GM10847 (cell line): Measurements from ENCODE around the gene TEX44.

Experiments
- POLR2A ChIP-seq: IDR thresholded peaks from 2 replicates; pipeline ENCODE4 v1.6.1; 2011; ENCODE audit not compliant: insufficient read length; ENCODE audit errors: extremely low read depth

TEX44 gene

DNA sequence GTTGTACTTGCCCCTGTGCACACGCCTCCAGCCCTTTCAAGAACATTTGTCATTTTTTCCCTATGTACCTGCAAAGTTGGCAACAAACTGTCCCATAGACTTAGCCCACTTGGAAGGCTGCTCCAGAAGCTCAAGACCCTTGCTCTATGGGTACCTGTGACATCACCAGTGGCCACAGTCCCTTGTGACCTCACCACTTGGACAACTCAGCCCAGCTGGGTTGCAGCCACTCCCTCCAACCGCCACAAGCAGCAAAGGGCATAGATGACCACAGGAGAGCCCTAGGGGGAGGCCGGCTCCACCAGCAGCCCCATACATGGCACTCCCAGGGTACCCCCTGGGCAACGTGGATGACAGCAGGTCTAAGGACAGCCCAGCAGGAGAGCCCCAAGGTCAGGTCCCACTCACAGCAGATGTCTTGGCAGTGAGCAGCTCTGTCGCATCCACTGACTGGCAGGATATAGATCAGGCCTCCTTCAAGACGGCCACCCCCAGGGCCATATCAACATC, at the start of gene TEX44:
Gene TEX44 (plus strand): TSS at position 229 of the 510 bp plus-strand sequence. CDS start 88 bp downstream, at position 317.
- no peak for TF ChIP-seq POLR2A

DNA sequence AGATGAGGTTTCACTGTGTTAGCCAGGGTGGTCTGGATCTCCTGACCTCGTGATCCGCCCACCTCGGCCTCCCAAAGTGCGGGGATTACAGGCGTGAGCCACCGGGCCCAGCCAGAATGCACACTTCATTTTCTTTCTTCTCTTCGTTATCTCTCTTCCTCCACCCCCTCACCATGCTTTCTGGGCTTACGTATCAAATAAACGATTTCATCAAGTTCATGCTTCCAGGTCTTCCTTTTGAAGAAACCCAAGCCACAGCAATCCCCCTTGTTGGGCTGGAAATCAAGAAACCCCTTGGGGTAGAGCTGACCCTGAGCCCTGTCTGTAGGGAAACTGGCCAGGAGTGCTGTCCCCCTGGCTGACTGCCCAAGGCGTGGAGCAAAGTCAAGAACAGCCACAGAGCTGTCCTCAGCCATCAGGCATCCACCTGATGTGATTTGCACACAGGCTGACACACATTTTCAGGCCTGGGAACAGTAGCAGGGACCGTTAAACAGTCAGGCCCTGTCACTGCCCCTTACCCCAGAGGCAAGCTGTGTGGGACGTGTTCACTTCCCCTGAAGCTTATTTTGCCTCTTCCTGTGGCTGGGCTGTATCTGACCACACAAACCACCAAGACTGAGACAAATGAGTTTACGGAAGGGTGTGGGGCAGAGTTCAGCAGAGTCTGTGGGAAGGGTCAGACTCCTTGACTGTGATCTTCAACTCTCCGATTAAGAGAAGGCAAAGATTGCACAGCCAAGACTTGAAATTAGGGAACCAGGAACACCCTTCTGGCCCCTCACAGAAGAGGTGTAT, 47.4 kb upstream of the TEX44 start:
- TF ChIP-seq POLR2A, result peak; percentile 48

DNA sequence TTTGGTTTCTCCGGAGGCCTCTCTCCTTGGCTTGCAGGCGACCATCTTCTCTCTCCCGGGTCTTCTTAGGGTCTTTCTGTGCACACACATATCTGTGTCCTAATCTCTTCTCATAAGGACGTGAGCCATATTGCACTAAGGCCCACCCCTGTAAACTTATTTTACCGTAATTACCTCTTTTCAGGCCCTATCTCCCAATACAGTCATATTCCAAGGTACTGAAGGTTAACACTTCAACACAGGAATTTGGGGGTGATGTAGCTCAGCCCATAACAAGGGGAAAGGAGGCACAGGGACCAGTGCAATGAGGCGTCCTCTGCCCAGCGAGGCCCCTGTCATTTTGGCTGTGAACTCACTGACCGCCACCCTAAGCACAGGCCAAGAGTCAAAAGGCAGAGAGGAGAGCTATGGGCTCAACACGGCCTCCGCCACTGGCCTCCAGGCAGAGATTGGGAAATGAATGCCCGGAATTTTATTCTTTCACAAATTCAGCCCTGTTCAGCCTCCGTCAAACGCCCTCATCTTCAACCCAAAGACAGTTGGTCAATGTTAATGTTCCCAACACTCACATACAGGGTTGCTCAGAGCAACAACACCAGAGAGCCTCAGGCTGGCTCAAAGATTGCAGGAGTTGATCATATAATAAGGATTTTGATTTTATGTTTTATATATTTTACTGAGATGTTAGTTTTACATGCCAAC, 46.5 kb upstream of the TEX44 start:
- no peak for TF ChIP-seq POLR2A

DNA sequence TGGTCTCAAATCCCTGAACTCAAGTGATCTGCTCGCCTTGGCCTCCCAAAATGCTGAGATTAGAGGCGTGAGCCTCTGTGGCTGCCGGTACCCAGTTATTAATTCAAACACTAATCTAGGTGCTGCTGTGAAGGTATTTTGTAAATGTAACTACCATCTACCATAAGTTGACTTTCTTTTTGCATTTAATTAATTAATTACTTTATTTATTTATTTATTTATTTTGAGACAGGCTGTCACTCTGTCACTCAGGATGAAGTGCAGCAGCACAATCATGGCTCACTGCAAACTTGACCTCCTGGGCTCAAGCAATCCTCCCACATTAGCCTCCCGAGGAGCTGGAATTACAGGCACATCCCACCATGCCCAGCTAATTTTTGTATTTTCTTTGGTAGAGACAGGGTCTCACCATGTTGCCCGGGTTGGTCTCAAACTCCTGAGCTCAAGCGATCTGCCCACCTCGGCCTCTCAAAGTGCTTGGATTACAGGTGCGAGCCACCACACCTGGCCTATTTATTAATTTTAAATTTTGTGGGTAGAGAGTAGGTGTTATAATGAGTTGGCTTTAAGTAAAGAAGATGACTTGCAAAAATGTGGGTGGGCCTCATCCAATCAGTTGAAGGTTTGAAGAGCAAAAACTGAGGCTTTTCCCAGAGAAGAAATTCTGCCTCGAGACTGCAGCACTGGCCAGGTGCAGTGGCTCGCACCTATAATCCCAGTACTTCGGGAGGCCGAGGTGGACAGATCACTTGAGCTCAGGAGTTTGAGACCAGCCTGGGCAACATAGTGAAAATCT, 45.2 kb upstream of the TEX44 start:
- TF ChIP-seq POLR2A, result no peak

DNA sequence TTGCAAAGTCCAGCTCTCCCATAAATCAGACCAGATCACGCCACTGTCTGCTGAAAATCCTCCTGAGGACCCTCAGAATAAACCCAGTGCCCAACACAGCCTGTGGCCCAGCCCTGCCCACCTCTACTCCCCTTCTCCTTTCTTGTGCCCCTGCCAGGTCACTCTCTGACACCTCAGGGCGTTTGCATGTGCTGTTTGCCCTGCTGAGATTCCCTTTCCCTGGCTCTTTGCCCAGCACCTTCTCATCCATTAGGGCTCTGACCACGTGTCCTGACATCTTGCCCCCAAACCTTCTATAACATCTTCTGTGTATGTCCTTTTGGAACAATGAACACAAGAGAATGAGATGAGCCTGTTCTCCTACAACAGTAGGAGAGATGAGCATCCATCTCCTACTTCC, 43.9 kb upstream of the TEX44 start:
- TF ChIP-seq POLR2A, result no peak

DNA sequence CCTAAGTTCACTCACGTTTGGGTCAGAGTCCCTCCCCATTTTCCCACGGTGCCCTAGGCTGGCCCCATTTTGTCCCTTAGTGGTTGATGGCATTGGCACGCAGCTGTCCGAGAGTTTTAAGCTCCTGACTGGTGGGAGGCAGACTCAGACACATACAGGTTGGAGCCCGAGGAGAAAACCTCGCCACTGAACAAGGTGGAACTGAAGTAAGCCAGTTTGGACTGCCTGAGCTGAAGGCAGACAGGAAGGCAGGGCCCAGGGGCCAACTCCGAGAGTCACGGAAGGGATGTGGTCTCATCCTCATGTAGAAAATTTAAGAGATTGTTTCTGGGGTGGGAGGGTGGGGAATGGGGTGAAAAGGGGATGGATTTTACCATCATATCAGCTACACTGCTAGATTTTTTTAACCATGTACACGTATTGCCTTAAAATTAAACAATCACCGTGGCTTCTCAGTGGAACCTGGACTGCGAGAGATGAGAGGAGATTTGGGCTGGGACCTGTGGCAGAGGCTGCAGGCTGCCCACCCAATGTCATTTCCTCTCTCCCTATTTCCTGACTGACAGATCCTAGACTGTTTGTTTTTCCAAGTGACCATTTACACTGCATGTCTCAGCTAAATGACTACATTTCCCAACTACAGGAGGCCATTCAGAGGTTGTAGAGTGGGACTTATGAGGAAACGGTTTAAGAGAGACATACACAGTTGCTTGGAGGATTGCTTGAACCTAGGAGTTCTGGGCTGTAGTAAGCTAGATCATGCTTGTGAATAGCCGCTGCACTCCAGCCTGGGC, 43.0 kb upstream of the TEX44 start:
- no peak for TF ChIP-seq POLR2A

DNA sequence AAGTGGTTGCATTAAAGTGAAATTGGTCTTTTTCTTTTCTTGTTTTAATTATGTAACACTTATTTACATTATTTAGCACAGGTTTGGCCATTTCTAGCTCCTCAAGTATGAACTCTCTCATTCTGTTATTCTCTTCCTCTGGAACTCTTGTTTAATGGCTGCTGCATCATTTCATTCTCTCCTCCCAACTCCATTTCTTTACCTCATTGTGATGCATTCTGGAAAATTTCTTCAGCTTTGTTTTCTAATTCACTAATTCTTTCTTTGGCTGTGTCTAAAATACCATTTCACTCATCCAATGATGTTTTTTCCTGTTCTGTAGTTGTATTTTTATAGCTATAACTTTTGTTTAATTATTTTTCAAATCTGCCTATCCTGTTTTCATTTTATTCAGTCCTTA, 39.9 kb upstream of the TEX44 start:
- TF ChIP-seq POLR2A, result no peak

DNA sequence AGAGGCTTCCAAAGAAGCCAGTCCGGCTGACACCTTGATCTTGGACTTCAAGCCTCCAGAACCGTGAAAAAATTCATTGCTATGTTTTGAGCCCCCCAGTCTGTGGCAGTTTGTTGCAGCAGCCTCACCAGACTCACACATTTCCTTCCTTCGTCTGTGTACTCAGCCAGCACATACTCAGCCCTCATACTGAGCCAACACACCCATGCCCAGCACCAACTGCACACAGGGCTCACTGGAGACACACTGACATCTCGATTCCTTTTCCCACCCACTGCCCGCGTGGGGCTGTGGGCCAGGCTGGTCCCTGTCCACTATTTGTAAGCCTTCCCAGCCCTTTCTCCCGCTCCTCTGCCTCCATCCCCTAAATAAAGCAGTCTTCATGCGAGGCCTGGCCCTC, 38.3 kb upstream of the TEX44 start:
- TF ChIP-seq POLR2A, result no peak

DNA sequence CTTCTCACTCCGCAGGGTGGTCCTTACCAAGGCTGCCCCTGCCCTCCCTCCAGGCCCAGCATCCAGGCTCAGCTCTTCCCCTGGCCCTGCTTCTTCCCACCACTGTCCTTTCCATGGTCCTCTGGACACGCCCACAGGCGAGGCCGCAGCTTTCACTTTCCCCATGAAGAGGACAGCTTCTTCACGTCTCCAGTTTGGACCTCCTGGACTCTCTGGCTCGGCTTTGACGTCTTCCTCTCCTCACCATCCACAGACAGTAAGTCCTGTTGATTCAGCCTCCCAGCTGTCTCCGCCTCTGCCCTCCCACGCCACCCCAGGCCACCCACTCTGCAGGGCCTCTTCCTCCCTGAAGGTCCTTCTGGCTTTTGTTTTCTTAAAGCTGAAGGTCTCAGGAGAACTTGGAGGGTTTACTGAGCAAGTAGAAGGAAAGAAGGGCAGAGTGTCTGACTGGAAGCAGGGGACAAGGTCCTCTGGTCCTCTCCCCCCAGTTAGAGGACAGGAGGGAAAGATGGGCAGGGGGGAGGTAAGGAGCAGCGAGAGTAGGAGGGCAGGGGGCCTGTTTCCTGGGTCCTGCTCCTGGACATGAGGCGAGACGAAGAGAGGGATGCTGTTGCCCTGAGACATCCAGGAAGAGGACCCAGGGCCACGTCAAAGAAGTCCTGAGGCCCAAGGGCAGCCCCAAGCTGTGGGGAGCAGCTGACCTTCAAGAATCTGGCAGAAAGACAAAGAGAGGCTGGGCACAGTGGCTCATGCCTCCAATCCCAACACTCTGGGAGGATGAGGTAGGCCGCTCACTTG, 37.7 kb upstream of the TEX44 start:
- TF ChIP-seq POLR2A, result no peak

DNA sequence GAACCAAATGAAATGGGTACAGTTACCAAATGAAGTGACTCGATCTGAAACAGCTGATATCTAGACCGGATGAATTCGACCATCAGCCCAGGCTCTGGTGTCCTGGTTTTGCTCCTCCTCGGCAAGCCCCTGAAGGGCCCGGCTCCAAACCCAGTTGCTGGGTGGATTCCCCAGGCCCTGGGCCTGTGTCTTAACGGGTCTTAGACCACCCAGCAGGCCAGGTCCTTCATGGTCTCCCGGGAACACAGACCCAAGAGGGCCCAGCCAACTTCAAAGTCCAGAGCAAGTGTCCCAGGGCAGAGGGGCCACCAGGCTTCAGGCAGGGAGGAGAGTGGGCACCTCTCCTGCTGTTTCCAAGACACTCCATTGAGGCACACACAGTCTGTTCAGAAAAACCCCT, 35.7 kb upstream of the TEX44 start:
- no peak for TF ChIP-seq POLR2A

DNA sequence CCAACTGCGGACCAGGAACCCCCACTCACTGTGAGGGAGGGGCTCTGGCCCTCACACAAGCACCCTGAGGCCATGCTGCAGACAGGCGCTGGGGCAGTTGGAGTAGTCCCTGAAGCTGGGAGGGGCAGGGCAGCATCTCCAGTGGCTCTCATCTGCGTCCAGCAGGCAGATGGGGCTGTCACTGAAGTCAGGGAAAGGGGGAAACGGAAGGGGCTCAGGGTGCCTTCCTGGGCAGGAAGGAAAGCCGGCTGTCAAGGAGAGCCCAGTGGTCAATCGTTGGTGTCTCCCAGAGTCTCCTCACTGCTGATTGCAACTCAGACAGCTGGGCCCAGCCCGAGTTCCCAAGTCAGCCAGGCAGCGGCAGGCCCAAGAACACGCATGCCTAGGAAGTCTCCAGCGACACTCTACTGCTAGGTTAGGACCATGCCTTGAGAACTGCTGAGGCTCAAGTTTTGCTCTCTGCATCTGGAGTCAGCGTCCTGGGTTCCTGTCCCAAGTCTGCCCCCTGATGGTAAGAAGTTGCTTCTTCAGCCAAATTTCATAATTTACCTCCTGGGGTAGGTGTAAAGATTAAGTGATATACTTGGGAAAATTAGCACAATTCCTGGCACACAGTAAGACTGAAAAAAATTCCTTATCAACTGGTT, 35.0 kb upstream of the TEX44 start:
- TF ChIP-seq POLR2A, result no peak

DNA sequence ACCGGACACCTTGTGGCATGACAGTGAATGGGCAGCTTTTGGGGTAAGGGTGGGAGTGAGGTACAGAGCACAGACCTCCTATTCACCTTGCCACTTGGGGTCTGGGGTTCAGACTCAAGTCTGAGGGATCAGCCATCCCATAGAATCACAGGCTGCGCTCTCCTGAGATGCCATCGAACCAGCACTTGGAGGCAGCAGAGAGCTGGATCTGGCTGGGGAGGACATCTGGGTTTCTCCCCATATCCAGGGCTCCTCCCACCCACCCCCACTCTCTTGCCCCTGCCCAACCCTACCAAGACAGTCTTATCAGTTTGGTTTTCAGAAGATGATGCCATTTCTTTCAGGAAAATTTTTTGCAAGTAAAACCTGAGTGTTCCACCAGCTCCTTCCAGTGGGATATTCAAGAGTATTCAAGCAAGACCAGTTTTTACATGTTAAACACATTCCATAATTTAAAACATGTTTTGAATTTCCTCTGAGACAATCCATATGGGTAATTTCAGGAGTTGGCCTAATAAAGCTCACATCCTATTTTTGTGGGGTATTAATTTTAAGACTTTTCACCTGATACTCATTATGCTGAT, 29.2 kb upstream of the TEX44 start:
- TF ChIP-seq POLR2A, result no peak
